Uterus (tissue), 2 donors: ENCODE data around the gene TAOK3.

Experiments
- POLR2A ChIP-seq, 2 donors: fragments of 450-650 bp; IDR thresholded peaks; one replicate each; pipeline ENCODE4 v1.6.1; 2016; ENCODE audit warnings: antibody characterized with exemption in 2 of 2, mild to moderate bottlenecking in 1 of 2, moderate library complexity in 1 of 2
- TF ChIP-seq, protein P1 (sequence below), 4 experiments: fragments of 200-600 bp in 2 of 4; fragments of 450-650 bp in 2 of 4; sonication (generic) in 2 of 4; IDR thresholded peaks; one replicate each; pipeline ENCODE4 v1.5.1; 2016 to 2019; ENCODE audit warnings: antibody characterized with exemption in 4 of 4, mild to moderate bottlenecking in 2 of 4, moderate library complexity in 1 of 4

- TF ChIP-seq, protein P1, sequence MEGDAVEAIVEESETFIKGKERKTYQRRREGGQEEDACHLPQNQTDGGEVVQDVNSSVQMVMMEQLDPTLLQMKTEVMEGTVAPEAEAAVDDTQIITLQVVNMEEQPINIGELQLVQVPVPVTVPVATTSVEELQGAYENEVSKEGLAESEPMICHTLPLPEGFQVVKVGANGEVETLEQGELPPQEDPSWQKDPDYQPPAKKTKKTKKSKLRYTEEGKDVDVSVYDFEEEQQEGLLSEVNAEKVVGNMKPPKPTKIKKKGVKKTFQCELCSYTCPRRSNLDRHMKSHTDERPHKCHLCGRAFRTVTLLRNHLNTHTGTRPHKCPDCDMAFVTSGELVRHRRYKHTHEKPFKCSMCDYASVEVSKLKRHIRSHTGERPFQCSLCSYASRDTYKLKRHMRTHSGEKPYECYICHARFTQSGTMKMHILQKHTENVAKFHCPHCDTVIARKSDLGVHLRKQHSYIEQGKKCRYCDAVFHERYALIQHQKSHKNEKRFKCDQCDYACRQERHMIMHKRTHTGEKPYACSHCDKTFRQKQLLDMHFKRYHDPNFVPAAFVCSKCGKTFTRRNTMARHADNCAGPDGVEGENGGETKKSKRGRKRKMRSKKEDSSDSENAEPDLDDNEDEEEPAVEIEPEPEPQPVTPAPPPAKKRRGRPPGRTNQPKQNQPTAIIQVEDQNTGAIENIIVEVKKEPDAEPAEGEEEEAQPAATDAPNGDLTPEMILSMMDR (IDR thresholded peaks at IDR 0.05): no peak
- TF ChIP-seq POLR2A (IDR thresholded peaks at IDR 0.05): no peak
Observed at GRCh38 chr12:118319627-118320026, 53.1 kb downstream of the TAOK3 start.
